ENCODE results near the gene HDAC2.

DNA sequence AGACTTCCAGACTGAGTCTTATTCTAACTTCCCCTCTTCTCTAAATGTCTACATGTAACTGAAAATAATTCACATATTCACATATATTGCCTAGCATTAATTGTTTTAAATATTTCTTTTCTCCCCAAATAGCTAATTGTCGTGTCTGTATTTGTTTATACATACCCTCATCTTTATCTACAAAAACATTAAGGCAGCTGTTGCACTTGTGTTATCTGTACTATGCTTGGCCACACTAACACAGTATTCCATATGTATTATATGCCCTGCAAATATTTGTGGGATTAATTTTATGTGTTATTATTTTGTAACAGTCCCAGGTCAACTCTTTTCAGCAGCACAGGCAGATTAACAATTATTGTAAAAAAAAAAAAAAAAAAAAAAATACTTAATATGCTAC, 11.7 kb downstream of the HDAC2 start:
- TF ChIP-seq, protein P1, sequence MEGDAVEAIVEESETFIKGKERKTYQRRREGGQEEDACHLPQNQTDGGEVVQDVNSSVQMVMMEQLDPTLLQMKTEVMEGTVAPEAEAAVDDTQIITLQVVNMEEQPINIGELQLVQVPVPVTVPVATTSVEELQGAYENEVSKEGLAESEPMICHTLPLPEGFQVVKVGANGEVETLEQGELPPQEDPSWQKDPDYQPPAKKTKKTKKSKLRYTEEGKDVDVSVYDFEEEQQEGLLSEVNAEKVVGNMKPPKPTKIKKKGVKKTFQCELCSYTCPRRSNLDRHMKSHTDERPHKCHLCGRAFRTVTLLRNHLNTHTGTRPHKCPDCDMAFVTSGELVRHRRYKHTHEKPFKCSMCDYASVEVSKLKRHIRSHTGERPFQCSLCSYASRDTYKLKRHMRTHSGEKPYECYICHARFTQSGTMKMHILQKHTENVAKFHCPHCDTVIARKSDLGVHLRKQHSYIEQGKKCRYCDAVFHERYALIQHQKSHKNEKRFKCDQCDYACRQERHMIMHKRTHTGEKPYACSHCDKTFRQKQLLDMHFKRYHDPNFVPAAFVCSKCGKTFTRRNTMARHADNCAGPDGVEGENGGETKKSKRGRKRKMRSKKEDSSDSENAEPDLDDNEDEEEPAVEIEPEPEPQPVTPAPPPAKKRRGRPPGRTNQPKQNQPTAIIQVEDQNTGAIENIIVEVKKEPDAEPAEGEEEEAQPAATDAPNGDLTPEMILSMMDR (IDR thresholded peaks at IDR 0.05), result no peak
- TF ChIP-seq POLR2A (IDR thresholded peaks at IDR 0.05), result no peak

Data from lower leg skin (tissue), 3 donors.